ENCODE results near the gene ADK.

DNA sequence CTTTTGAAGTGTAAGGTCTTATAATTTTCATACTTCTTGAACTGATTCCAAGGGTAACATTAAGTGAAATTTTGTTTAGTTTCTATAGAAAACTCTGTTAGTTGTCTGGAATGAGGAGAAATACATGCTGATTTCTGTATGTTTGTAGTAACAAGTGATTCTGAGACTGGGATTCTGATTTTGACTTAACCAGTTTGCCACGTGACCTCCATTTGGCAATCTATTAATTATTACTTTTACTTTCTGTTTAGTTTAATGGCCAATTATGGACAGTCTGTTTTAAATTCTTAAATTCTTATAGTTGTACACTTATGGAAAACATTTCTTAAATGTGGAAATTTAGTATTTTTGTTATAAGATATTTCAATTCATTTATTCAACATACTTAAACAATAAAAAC, 163.1 kb downstream of the ADK start:
- TF ChIP-seq CTCF (conservative IDR thresholded peaks at IDR 0.05), result no peak
- TF ChIP-seq ZFX (IDR thresholded peaks at IDR 0.05), result no peak
